Trophoblast cell (in vitro differentiated cells and primary cell): Measurements from ENCODE around the gene NDUFV3.
"Not testable (repeated sequence)": the region's sequence is repeated elsewhere in the genome, so short reads cannot be mapped to it uniquely, and the experiment has no call there.

Experiments used
- DNase-seq, 2 donors: peaks; one replicate each; pipeline ENCODE4 v3.0.0-alpha.2; 2016
- H2AFZ ChIP-seq: 2 replicates; pipeline ENCODE4 v1.6.1; 2013; ENCODE audit warnings: low read length, moderate library complexity, mild to moderate bottlenecking; ENCODE audit not compliant: insufficient read depth, poor library complexity
- H2AK5ac ChIP-seq: 2 replicates; pipeline ENCODE4 v1.6.1; 2013; ENCODE audit warnings: mild to moderate bottlenecking, low read length
- H2BK120ac ChIP-seq: 2 replicates; pipeline ENCODE4 v1.6.1; 2013; ENCODE audit warnings: low read length, mild to moderate bottlenecking, moderate library complexity; ENCODE audit not compliant: insufficient read depth, poor library complexity
- H2BK12ac ChIP-seq: 2 replicates; pipeline ENCODE4 v1.6.1; 2013; ENCODE audit warnings: mild to moderate bottlenecking, low read length, moderate library complexity
- H2BK5ac ChIP-seq: 2 replicates; pipeline ENCODE4 v1.6.1; 2013; ENCODE audit warnings: low read length, low read depth, moderate library complexity, mild to moderate bottlenecking; ENCODE audit not compliant: poor library complexity
- H3K14ac ChIP-seq: 2 replicates; pipeline ENCODE4 v1.6.1; 2013; ENCODE audit warnings: mild to moderate bottlenecking, low read length
- H3K18ac ChIP-seq: 2 replicates; pipeline ENCODE4 v1.6.1; 2013; ENCODE audit warnings: mild to moderate bottlenecking, low read length
- H3K23ac ChIP-seq: 2 replicates; pipeline ENCODE4 v1.6.1; 2013; ENCODE audit warnings: low read length
- H3K27ac ChIP-seq: 2 replicates; pipeline ENCODE4 v1.5.1; 2013; ENCODE audit warnings: low read depth, mild to moderate bottlenecking, inconsistent platforms, low read length, moderate library complexity
- H3K27me3 ChIP-seq: 2 replicates; pipeline ENCODE4 v1.6.1; 2013; ENCODE audit warnings: inconsistent platforms, mild to moderate bottlenecking, low read length, moderate library complexity; ENCODE audit not compliant: insufficient read depth
- H3K36me3 ChIP-seq, 2 experiments: 1 replicate in 1 of 2; 2 replicates in 1 of 2; pipeline ENCODE4 v1.6.1; 2013; ENCODE audit warnings: low read length in 2 of 2, mild to moderate bottlenecking in 2 of 2, moderate library complexity in 1 of 2; ENCODE audit not compliant: insufficient read depth in 2 of 2, control insufficient read depth in 1 of 2
- H3K4ac ChIP-seq: 2 replicates; pipeline ENCODE4 v1.6.1; 2013; ENCODE audit warnings: low read depth, mild to moderate bottlenecking, low read length, moderate library complexity
- H3K4me1 ChIP-seq, 2 experiments: 1 replicate in 1 of 2; 2 replicates in 1 of 2; pipeline ENCODE4 v1.6.1; 2013; ENCODE audit warnings: low read length in 2 of 2, mild to moderate bottlenecking in 2 of 2, moderate library complexity in 1 of 2; ENCODE audit not compliant: insufficient read depth in 2 of 2, control insufficient read depth in 1 of 2
- H3K4me2 ChIP-seq: 2 replicates; pipeline ENCODE4 v1.6.1; 2013; ENCODE audit warnings: inconsistent platforms, mild to moderate bottlenecking, low read length, moderate library complexity
- H3K4me3 ChIP-seq: 2 replicates; pipeline ENCODE4 v1.5.1; 2013; ENCODE audit warnings: mild to moderate bottlenecking, low read depth, low read length, inconsistent platforms
- H3K79me1 ChIP-seq: one replicate; pipeline ENCODE4 v1.6.1; 2013; ENCODE audit warnings: low read length
- H3K79me2 ChIP-seq: 2 replicates; pipeline ENCODE4 v1.6.1; 2013; ENCODE audit warnings: low read length, mild to moderate bottlenecking; ENCODE audit not compliant: control insufficient read depth, insufficient read depth, poor library complexity
- H3K9ac ChIP-seq: 2 replicates; pipeline ENCODE4 v1.6.1; 2013; ENCODE audit warnings: mild to moderate bottlenecking, low read length
- H3K9me3 ChIP-seq: 2 replicates; pipeline ENCODE4 v1.6.1; 2013; ENCODE audit warnings: low read depth, mild to moderate bottlenecking, control low read depth, inconsistent platforms, low read length; ENCODE audit not compliant: insufficient read depth
- H4K12ac ChIP-seq: 2 replicates; pipeline ENCODE4 v1.6.1; 2013; ENCODE audit warnings: low read depth, mild to moderate bottlenecking, low read length, moderate library complexity
- H4K8ac ChIP-seq: 2 replicates; pipeline ENCODE4 v1.6.1; 2013; ENCODE audit warnings: low read depth, mild to moderate bottlenecking, low read length, moderate library complexity
- H4K91ac ChIP-seq: one replicate; pipeline ENCODE4 v1.6.1; 2013; ENCODE audit warnings: low read depth, mild to moderate bottlenecking, low read length, moderate library complexity
- WGBS: extraction: QIAGEN DNeasy Blood & Tissue Kit; methylation state at CpG from one replicate; pipeline ENCODE4 v1.1.7; 2013; ENCODE audit warnings: missing lambda C conversion rate; ENCODE audit not compliant: insufficient read length, insufficient coverage; ENCODE audit errors: extremely low coverage; 5-methylcytosine and 5-hydroxymethylcytosine counted together

NDUFV3 gene

DNA sequence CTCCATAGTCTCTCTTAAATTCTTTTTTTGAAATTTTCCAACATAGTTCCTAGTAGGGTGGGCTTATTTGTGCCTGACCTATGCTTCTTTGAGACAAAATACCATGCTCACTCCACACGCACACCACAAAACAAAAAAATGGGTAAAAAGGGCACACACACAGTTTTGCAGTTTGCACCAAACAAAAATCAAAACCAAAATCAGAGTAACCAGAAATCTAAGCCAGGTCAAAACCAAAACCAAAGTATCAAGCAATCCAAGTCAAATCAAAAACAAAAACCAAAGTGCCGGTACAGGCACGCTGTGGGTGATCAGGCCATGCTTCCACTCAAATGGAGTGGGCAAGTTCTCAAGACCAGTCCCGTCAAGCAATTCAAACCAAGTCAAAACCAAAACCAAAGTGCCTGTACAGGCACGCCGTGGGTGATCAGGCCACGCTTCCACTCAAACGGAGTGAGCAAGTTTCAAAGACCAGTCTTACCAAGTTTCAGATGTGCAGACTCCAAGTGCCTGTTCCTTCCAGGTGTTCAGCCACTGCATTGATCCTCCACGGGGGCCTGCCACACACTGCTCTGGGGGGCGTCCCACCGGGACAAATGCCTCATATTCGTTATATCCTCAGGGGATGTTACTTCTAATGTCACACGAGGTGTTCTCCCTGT, 56.1 kb downstream of the NDUFV3 start:
- H3K4me2 ChIP-seq, H3K79me1 ChIP-seq, H3K18ac ChIP-seq, H4K8ac ChIP-seq, H2AK5ac ChIP-seq, H3K9me3 ChIP-seq, H3K23ac ChIP-seq, H2AFZ ChIP-seq, H2BK5ac ChIP-seq, H2BK12ac ChIP-seq, H4K91ac ChIP-seq, H2BK120ac ChIP-seq, H3K4ac ChIP-seq, H3K14ac ChIP-seq, DNase-seq, H3K79me2 ChIP-seq, H3K27me3 ChIP-seq, H4K12ac ChIP-seq, H3K4me3 ChIP-seq, H3K9ac ChIP-seq: not testable (repeated sequence)
- Histone ChIP-seq H3K4me1 (peaks cover 4 to 12% of the 10 kb centered on the region in 2 experiments), H3K36me3 (peaks cover 4 to 11% of the 10 kb centered on the region in 2 experiments), H3K27ac (peak overlapping the region; percentile 17)
- WGBS, result no CpG with 5 or more reads among the region's 13 CpGs

DNA sequence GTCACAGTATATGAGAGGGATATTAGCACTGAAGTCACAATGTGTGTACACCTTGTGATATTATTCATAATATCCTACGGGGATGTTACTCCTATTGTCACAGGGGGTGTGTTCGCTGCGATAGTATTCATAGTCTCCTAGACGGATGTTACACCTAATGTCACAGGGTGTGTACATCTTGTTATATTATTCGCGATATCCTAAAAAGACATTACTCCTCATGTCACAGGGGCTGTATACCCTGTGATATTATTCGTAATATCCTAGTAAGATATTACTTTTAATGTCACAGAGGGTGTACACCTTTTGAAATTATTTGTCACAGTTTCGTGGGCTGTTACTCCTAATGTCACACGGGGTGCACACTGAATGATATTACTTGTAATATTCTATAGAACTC, 58.1 kb downstream of the NDUFV3 start:
- not testable (repeated sequence) for H3K79me2 ChIP-seq, H3K9ac ChIP-seq, H3K4me3 ChIP-seq, H2AK5ac ChIP-seq, H4K12ac ChIP-seq, H3K18ac ChIP-seq, H2BK120ac ChIP-seq, H3K36me3 ChIP-seq, DNase-seq, H3K23ac ChIP-seq, H3K14ac ChIP-seq, H3K9me3 ChIP-seq, H3K27me3 ChIP-seq, H3K4ac ChIP-seq, H2BK5ac ChIP-seq, H4K8ac ChIP-seq, H3K79me1 ChIP-seq, H4K91ac ChIP-seq, H2AFZ ChIP-seq, H2BK12ac ChIP-seq, H3K27ac ChIP-seq, H3K4me2 ChIP-seq
- no CpG with 5 or more reads among the region's 9 CpGs for WGBS
- peaks cover 10 to 21% of the 10 kb centered on the region in 2 experiments for H3K4me1 ChIP-seq

DNA sequence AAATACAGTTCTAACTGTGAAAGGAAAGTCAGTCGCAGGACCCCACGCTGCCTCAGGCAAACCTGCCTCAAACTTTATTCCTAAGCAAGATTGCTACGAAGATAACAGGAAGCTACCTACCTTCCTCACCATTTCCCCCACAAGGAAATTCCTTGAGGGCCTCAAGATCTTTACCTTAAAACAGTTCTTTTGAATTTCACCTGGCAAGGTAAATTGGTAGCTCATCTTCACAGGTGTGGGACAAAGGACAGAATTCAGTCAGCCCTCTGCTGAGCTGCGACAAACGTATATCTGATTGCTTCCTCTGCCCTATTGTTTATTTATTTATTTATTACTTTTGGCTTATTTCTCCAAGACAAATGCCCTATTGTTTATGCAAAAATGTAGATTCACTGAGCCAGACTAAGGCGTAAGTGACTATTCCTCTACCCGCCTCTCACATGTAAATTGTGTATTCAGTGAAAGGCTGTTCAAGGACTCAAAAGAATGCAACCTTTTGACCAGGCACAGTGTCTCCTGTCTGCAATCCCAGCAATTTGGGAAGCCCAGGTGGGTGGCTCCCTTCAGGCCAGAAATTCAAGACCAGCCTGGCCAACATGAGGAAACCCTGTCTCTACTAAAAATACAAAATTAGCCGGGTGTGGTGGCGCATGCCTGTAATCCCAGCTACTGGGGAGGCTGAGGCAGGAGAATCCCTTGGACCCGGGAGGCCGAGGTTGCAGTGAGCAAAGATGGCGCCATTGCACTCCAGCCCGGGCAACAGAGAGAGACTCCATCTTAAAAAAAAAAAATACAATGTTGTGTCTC, 63.9 kb downstream of the NDUFV3 start:
- peaks cover 5% of the 10 kb centered on the region for H3K79me2 ChIP-seq
- H3K36me3 ChIP-seq, result peaks cover 5 to 7% of the 10 kb centered on the region in 2 experiments
- peak overlapping the region; percentile 15 for H3K4me2 ChIP-seq
- H3K27ac ChIP-seq, result peak overlapping the region; percentile 93
- no peak overlapping the region for H3K9ac ChIP-seq
- no peaks in the 10 kb centered on the region for H3K9me3 ChIP-seq
- peak overlapping the region; percentile 23 for H2BK12ac ChIP-seq
- no CpG with 5 or more reads among the region's 13 CpGs for WGBS
- H2BK5ac ChIP-seq, result peak overlapping the region; percentile 85
- H3K79me1 ChIP-seq, result peaks cover 34% of the 10 kb centered on the region
- no peaks in the 10 kb centered on the region for H3K27me3 ChIP-seq
- peak overlapping the region; percentile 97 for H4K91ac ChIP-seq
- H2BK120ac ChIP-seq, result peak overlapping the region; percentile 94
- no peak overlapping the region for H2AK5ac ChIP-seq
- H3K4me3 ChIP-seq, result no peak overlapping the region
- peak overlapping the region; percentile 33 for H3K4ac ChIP-seq
- no peak overlapping the region for H3K23ac ChIP-seq
- DNase-seq, result peak; percentile 82 to 90
- peak overlapping the region; percentile 86 for H3K14ac ChIP-seq
- peak overlapping the region; percentile 64 for H4K8ac ChIP-seq
- peaks cover 26 to 38% of the 10 kb centered on the region in 2 experiments for H3K4me1 ChIP-seq
- H3K18ac ChIP-seq, result no peak overlapping the region
- no peak overlapping the region for H2AFZ ChIP-seq
- no peak overlapping the region for H4K12ac ChIP-seq

DNA sequence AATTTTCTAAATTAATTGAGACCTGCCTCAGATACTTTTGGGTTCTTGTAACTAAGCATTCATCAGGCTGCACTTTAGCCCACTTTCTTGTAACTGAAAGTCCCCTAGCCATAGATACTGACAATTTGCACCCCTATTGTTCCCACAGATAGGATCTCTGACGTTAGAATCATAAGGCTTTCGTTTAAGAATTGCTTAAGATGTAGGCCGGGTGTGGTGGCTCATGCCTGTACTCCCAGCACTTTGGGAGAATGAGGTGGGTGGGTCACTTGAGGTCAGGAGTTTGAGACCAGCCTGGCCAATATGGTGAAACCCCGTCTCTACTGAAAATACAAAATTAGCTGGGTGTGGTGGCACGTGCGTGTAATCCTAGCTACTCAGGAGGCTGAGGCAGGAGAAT, 65.0 kb downstream of the NDUFV3 start:
- H4K91ac ChIP-seq, result peak overlapping the region; percentile 51
- peaks cover 38% of the 10 kb centered on the region for H3K79me1 ChIP-seq
- H3K27ac ChIP-seq, result peak overlapping the region; percentile 93
- H3K9me3 ChIP-seq, H4K12ac ChIP-seq, H3K14ac ChIP-seq, H3K9ac ChIP-seq, H3K79me2 ChIP-seq, H2BK120ac ChIP-seq, H3K4ac ChIP-seq, H3K4me2 ChIP-seq, H3K4me3 ChIP-seq, H2AK5ac ChIP-seq, H2AFZ ChIP-seq, H3K23ac ChIP-seq, H3K27me3 ChIP-seq, H3K36me3 ChIP-seq: not testable (repeated sequence)
- H2BK5ac ChIP-seq, result peak overlapping the region; percentile 61
- H3K4me1 ChIP-seq, result peaks cover 30 to 41% of the 10 kb centered on the region in 2 experiments
- DNase-seq, result peak; percentile 81 to 91
- peak overlapping the region; percentile 65 for H3K18ac ChIP-seq
- WGBS, result no CpG with 5 or more reads among the region's 6 CpGs
- H2BK12ac ChIP-seq, result peak overlapping the region; percentile 83
- H4K8ac ChIP-seq, result peak overlapping the region; percentile 29
